IPS-20b (cell line): Measurements from ENCODE around the gene OR8J1.

ENCODE experiments used
- H3K27ac ChIP-seq: one replicate; pipeline ENCODE4 v1.5.1; 2013; ENCODE audit warnings: low read length
- H3K27me3 ChIP-seq: 2 replicates; pipeline ENCODE4 v1.6.1; 2013; ENCODE audit warnings: mild to moderate bottlenecking, low read length, inconsistent platforms; ENCODE audit not compliant: insufficient read depth
- H3K36me3 ChIP-seq: 2 replicates; pipeline ENCODE4 v1.6.1; 2013; ENCODE audit warnings: low read depth, mild to moderate bottlenecking, inconsistent platforms, low read length, moderate library complexity; ENCODE audit not compliant: insufficient read depth
- H3K4me1 ChIP-seq: 2 replicates; pipeline ENCODE4 v1.6.1; 2013; ENCODE audit warnings: mild to moderate bottlenecking, control low read depth, inconsistent platforms, low read length, moderate library complexity; ENCODE audit not compliant: insufficient read depth
- H3K4me3 ChIP-seq: 2 replicates; pipeline ENCODE4 v1.5.1; 2013; ENCODE audit warnings: mild to moderate bottlenecking, low read length, inconsistent platforms
- H3K9ac ChIP-seq: 2 replicates; pipeline ENCODE4 v1.6.1; 2013; ENCODE audit warnings: low read depth, mild to moderate bottlenecking, inconsistent platforms, low read length, moderate library complexity
- H3K9me3 ChIP-seq: 2 replicates; pipeline ENCODE4 v1.6.1; 2013; ENCODE audit warnings: mild to moderate bottlenecking, low read depth, low read length, inconsistent platforms; ENCODE audit not compliant: insufficient read depth

The OR8J1 gene

DNA sequence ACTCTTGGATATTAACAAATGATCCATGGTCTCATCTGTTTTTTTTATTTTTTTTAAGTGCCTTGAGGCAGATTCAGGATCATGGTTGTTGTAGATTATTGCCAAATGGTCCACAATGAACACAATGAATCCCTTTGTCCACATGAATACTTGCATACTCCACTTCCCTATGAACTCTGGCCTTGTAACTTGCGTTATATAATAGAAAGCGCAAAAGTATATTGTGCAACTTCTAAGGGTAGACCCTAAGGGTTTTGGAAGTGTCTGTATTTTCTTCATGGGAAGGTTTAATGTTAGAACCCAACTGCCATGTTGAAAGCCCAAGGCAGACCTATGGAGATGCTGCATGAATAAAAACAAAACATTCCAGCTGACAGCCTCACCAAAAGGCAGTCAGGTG is 50.3 kb downstream of the OR8J1 start:
- no peak overlapping the region for H3K27ac ChIP-seq
- no peaks in the 10 kb centered on the region for H3K27me3 ChIP-seq
- H3K36me3 ChIP-seq: no peaks in the 10 kb centered on the region
- H3K4me1 ChIP-seq: no peaks in the 10 kb centered on the region
- H3K9me3 ChIP-seq: no peaks in the 10 kb centered on the region
- H3K9ac ChIP-seq: no peak overlapping the region
- no peak overlapping the region for H3K4me3 ChIP-seq

DNA sequence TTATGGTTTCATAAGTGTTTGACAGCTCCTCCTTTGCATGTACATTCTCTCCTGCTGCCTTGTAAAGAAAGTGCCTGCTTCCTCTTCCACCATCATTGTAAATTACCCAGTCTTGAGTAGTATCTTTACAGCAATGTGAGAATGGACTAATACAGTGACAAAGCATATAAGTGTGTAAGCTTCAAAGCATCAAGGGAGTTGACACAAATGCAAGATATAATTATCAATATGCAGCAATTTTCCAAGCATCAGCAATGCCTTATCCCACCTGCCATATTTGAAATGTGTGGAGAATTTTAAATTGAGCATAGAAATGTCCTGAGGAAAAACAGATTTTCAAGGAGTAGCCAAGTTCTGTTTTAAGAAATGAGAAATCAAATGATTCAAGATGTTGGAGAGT is 56.7 kb downstream of the OR8J1 start:
- no peaks in the 10 kb centered on the region for H3K4me1 ChIP-seq
- H3K9me3 ChIP-seq: peaks cover 3% of the 10 kb centered on the region; the same call in 1 of the 2 replicates
- no peaks in the 10 kb centered on the region for H3K27me3 ChIP-seq
- H3K4me3 ChIP-seq: no peak overlapping the region
- no peak overlapping the region for H3K27ac ChIP-seq
- H3K9ac ChIP-seq: no peak overlapping the region
- no peaks in the 10 kb centered on the region for H3K36me3 ChIP-seq
